DND-41 (cell line): Measurements from ENCODE around the gene ANKRD30BL.
"Not testable (repeated sequence)": the region's sequence is repeated elsewhere in the genome, so short reads cannot be mapped to it uniquely, and the experiment has no call there.

Experiments used
- ATAC-seq: fragments of 200-7000 bp; cut with Tn5 transposase; 3 replicates; pipeline ENCODE4 v1.9.1; 2021; ENCODE audit warnings: low read depth; ENCODE audit not compliant: insufficient read depth
- DNase-seq: peaks from one replicate; pipeline ENCODE4 v3.0.0-alpha.2; 2020
- H2AFZ ChIP-seq: 2 replicates; pipeline ENCODE4 v1.6.0; 2012; ENCODE audit warnings: low read depth, low read length
- H3K27ac ChIP-seq: 2 replicates; pipeline ENCODE4 v1.5.1; 2012; ENCODE audit warnings: low read length, inconsistent platforms
- H3K27me3 ChIP-seq: fragments of 200-600 bp; sonication (generic); 2 replicates; pipeline ENCODE4 v1.6.0; 2012; ENCODE audit warnings: low read length, mild to moderate bottlenecking, inconsistent platforms; ENCODE audit not compliant: insufficient read depth, poor library complexity
- H3K36me3 ChIP-seq: 2 replicates; pipeline ENCODE4 v1.5.1; 2012; ENCODE audit warnings: low read length, inconsistent platforms; ENCODE audit not compliant: insufficient read depth
- H3K4me1 ChIP-seq: 2 replicates; pipeline ENCODE4 v1.5.1; 2012; ENCODE audit warnings: mild to moderate bottlenecking, low read length; ENCODE audit not compliant: insufficient read depth
- H3K4me2 ChIP-seq: 2 replicates; pipeline ENCODE4 v1.6.0; 2012; ENCODE audit warnings: mild to moderate bottlenecking, moderate library complexity, low read length, inconsistent platforms; ENCODE audit not compliant: insufficient read depth
- H3K4me3 ChIP-seq, 2 experiments: fragments of 200-600 bp in 1 of 2; shearing (Covaris generic) in 1 of 2; 2 replicates each; pipeline ENCODE4 v1.5.1; 2012 to 2016; ENCODE audit warnings: inconsistent platforms in 2 of 2, low read length in 2 of 2, mild to moderate bottlenecking in 2 of 2, low read depth in 1 of 2, moderate library complexity in 1 of 2
- H3K79me2 ChIP-seq: 2 replicates; pipeline ENCODE4 v1.6.0; 2012; ENCODE audit warnings: low read length, inconsistent platforms; ENCODE audit not compliant: insufficient read depth
- H3K9ac ChIP-seq: 2 replicates; pipeline ENCODE4 v1.6.0; 2012; ENCODE audit warnings: low read depth, mild to moderate bottlenecking, inconsistent platforms, low read length, moderate library complexity
- H3K9me3 ChIP-seq: 2 replicates; pipeline ENCODE4 v1.5.1; 2012; ENCODE audit warnings: low read length, moderate library complexity, mild to moderate bottlenecking, inconsistent platforms; ENCODE audit not compliant: insufficient read depth, severe bottlenecking
- H4K20me1 ChIP-seq: 2 replicates; pipeline ENCODE4 v1.6.0; 2012; ENCODE audit warnings: low read length; ENCODE audit not compliant: insufficient read depth

Gene ANKRD30BL, protein sequence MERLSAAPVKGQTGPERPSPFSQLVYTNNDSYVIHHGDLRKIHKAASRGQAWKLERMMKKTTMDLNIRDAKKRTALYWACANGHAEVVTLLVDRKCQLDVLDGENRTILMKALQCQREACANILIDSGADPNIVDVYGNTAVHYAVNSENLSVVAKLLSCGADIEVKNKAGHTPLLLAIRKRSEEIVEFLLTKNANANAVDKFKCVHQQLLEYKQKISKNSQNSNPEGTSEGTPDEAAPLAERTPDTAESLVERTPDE

DNA sequence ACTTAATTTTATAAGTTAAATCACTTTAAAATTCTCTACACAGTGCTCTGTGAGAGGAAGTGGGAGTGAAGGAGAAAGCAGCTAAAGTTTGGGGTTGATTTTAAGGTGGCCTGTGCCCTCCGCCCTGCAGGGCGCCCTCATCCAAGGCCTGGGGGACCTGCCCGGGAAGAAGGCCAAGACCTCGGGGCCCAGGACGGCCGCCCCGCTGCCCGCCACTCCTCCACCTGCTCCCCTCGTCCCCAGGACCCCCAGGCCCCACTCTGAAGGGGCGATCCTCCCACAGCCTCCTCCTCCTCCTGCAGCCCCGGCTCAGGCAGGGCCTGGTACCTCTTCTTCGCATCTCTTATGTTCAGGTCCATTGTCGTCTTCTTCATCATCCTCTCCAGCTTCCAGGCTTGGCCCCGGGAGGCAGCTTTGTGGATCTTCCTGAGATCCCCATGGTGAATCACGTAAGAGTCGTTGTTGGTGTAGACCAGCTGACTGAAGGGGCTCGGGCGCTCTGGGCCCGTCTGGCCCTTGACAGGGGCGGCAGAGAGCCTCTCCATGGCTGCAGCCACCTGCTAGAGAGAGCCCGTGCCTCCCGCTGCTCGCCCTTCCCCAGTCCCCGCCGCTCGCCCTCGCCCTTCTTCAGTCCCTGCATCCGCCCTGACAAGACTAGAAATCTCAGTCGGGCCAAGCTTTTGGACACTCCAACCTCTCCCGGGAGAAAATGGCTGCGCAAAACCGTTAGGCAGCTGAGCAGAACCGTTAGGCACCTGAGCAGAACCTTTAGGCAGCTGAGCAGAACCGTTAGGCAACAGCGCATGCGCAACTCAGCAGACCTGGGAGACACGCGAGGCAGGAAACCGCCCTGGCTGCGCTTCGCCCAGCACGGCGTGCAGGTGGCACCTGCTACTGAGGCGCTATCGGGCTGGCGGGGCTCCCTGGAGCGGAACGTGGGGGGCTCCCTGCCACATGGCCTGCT, at the start of gene ANKRD30BL:
Gene ANKRD30BL (minus strand): TSS at position 792 of the 964 bp plus-strand sequence. CDS start 247 bp downstream, at position 545.
- H3K9ac ChIP-seq, H3K79me2 ChIP-seq, ATAC-seq, H3K27me3 ChIP-seq, DNase-seq, H3K4me3 ChIP-seq, H3K4me2 ChIP-seq, H3K9me3 ChIP-seq, H2AFZ ChIP-seq, H4K20me1 ChIP-seq, H3K27ac ChIP-seq, H3K4me1 ChIP-seq, H3K36me3 ChIP-seq: not testable (repeated sequence)

DNA sequence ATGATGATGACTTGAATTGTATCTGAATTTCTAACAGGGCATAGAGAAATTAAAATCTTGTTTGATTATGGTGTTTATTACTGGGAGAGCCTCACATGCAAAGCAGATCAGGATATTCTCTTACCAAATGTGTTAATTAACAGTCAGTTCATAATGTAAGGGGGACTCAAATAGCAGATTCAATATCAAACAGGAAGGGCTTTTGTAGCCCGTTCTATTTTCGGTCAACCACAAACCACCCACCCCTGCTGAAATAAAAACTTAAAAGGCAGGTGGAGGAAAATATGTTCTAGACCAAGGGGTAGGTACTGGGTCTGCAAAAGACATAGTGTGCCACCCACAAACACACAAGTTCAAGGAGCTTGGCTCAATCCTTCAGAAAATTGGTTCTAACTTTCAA, 41.1 kb upstream of the ANKRD30BL start:
- not testable (repeated sequence) for H3K4me2 ChIP-seq, H2AFZ ChIP-seq, H3K9ac ChIP-seq, H3K27ac ChIP-seq, ATAC-seq, DNase-seq, H4K20me1 ChIP-seq, H3K4me3 ChIP-seq, H3K27me3 ChIP-seq, H3K36me3 ChIP-seq, H3K9me3 ChIP-seq, H3K79me2 ChIP-seq, H3K4me1 ChIP-seq

DNA sequence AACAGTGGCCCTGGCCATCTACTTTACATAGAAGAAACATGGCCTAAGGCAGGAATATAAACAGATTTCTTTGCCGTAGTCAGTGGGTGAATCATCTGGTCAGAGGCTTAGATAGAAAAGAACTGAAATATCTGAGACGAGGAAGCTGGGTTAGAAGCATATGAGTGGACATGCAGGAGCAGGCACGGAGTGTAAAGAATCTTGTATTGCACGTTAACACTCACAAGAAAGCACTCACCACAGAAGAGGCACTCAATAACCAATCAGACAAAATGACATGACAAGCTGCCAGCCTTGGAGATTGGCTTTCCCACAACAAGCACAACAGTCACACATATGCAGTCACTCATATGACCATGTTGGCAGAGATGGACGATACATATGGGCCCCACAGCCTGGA, 31.1 kb upstream of the ANKRD30BL start:
- not testable (repeated sequence) for H3K9me3 ChIP-seq, DNase-seq, H3K9ac ChIP-seq, H3K4me1 ChIP-seq, ATAC-seq, H4K20me1 ChIP-seq, H3K4me3 ChIP-seq, H3K27ac ChIP-seq, H3K27me3 ChIP-seq, H3K79me2 ChIP-seq, H3K4me2 ChIP-seq, H3K36me3 ChIP-seq, H2AFZ ChIP-seq

DNA sequence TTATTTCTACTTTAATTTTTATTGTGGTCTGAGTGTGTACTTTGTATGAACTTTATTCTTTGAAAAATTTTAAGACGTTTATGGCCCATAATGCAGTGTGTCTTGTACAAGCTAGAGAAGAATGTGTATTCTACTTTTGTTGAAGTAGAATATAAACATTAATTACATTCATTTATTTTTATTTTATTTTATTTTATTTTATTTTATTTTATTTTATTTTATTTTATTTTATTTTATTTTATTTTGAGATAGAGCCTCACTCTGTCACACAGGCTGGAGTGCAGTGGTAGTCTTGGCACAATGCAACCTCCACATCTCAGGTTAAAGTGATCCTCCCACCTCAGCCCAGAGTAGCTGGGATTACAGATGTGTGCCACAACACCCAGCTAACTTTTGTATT, 5.3 kb upstream of the ANKRD30BL start:
- H3K79me2 ChIP-seq, H3K27me3 ChIP-seq, H3K9ac ChIP-seq, H4K20me1 ChIP-seq, H3K27ac ChIP-seq, DNase-seq, H2AFZ ChIP-seq, H3K9me3 ChIP-seq, H3K36me3 ChIP-seq, H3K4me3 ChIP-seq, ATAC-seq, H3K4me2 ChIP-seq, H3K4me1 ChIP-seq: not testable (repeated sequence)

DNA sequence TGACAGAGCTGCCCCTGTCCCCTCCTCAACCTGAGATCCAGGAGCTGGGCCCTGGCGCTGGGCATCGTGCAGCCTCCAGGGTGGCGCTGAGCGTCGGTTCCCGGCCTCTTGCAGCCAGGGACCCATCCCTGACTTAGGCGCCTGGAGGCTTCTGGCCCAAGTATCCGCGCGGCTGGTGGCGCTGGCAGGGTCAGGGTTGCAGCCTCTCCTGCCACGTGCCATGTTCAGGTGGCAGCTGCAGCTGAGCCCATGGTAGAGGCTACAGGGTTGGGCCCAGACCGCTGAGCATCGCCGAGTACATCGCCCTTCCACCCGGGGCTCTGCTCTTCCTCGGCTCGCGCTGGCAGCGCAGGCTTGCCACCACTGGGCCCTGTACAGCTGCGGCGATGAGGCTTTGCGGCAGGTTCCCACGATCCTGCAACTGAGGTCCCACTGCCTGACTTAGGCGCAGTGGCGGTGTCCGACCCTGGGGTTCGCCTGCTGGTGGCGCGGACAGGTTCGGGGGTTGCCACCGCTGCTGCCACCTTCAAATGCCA, 441 bp upstream of the ANKRD30BL start:
- H3K9me3 ChIP-seq, H3K27ac ChIP-seq, H3K9ac ChIP-seq, H3K4me2 ChIP-seq, ATAC-seq, H4K20me1 ChIP-seq, H3K36me3 ChIP-seq, H2AFZ ChIP-seq, H3K4me3 ChIP-seq, H3K27me3 ChIP-seq, H3K4me1 ChIP-seq, H3K79me2 ChIP-seq, DNase-seq: not testable (repeated sequence)
